Measurements from ENCODE around the gene TOR1AIP2. TPM values are rescaled to one million over a fixed set of nuclear protein-coding genes. Genes with fewer than 3 reads are reported as not detected.

Gene TOR1AIP2
- polyA plus RNA-seq, 3 donors, result 26.7 to 46.3 (median 36.9) TPM

Other genes starting within 250 kb of the TOR1AIP2 start
- gene FAM163A, start 134.5 kb downstream of the TOR1AIP2 start, polyA plus RNA-seq (ENCODE audit: insufficient read length in 3 of 3), result 1 to 10 TPM in 1 of 3 donors, under 1 TPM in 2; 0.76 to 1.1 (median 0.99) TPM
- 10 to 100 TPM; 40.5 to 57.7 (median 43.7) TPM for gene TOR1AIP1, start 4.5 kb upstream of the TOR1AIP2 start, polyA plus RNA-seq (ENCODE audit: insufficient read length in 3 of 3)
- gene CEP350, start 77.0 kb upstream of the TOR1AIP2 start, polyA plus RNA-seq (ENCODE audit: insufficient read length in 3 of 3), result 10 to 100 TPM; 26.8 to 32.3 (median 28.1) TPM